Bronchial epithelial cell (primary cell): ENCODE measurements around the gene ITGB1BP1. TPM values are rescaled to one million over a fixed set of nuclear protein-coding genes. Genes with fewer than 3 reads are reported as not detected.

Source experiments
- DNase-seq: peaks from one replicate; pipeline ENCODE4 v3.0.0-alpha.2; 2010; ENCODE audit warnings: low read depth
- FAIRE-seq: peaks from 2 replicates; lab custom pipeline; 2011; peaks lifted over from hg19 to GRCh38; lab: Jason Lieb, UNC
- H3K27me3 ChIP-seq: 2 replicates; pipeline ENCODE4 v1.5.1; 2011; ENCODE audit warnings: low read length; ENCODE audit not compliant: control insufficient read depth, insufficient read depth
- H3K36me3 ChIP-seq: 2 replicates; pipeline ENCODE4 v1.5.1; 2011; ENCODE audit warnings: low read length; ENCODE audit not compliant: control insufficient read depth, insufficient read depth
- H3K4me3 ChIP-seq: 2 replicates; pipeline ENCODE4 v1.5.1; 2011; ENCODE audit warnings: mild to moderate bottlenecking, low read depth, low read length, control low read depth
- total RNA-seq: library from RNA; depleted of rRNA; stranded (reverse); fragments of >200 nt; gene quantifications from 2 replicates; pipeline ENCODE4 v1.2.1, GENCODE V29; 2014
- TF ChIP-seq, protein P1 (sequence below): IDR thresholded peaks from 2 replicates; pipeline ENCODE4 v1.5.1; 2011; ENCODE audit warnings: mild to moderate bottlenecking, moderate library complexity, low read length, control low read depth, inconsistent platforms; ENCODE audit not compliant: insufficient read depth, severe bottlenecking

The ITGB1BP1 gene
- total RNA-seq, 1 donor from 2014 or later: 18.7 TPM

DNA sequence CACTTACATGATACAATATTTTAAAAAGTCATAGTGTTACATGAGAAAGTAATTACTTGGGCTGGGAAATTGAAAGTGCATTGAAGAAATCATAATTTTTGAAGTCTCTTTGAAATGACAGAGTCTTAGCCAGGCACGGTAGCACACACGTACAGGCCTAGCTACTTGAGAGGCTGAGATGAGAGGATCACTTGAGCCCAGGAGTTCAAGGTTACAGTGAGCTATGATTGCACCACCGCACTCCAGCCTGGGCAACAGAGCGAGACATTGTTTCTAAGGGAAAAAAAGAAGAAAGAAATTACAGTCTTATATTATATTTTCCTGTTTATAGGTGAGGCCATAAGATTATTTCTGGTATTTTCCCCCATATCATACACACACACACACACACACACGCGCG, 41.8 kb upstream of the ITGB1BP1 start:
- TF ChIP-seq, protein P1, sequence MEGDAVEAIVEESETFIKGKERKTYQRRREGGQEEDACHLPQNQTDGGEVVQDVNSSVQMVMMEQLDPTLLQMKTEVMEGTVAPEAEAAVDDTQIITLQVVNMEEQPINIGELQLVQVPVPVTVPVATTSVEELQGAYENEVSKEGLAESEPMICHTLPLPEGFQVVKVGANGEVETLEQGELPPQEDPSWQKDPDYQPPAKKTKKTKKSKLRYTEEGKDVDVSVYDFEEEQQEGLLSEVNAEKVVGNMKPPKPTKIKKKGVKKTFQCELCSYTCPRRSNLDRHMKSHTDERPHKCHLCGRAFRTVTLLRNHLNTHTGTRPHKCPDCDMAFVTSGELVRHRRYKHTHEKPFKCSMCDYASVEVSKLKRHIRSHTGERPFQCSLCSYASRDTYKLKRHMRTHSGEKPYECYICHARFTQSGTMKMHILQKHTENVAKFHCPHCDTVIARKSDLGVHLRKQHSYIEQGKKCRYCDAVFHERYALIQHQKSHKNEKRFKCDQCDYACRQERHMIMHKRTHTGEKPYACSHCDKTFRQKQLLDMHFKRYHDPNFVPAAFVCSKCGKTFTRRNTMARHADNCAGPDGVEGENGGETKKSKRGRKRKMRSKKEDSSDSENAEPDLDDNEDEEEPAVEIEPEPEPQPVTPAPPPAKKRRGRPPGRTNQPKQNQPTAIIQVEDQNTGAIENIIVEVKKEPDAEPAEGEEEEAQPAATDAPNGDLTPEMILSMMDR: no peak
- DNase-seq (no peak), FAIRE-seq (no peak)
- no peaks in the 10 kb centered on the region for H3K27me3 ChIP-seq
- no peak overlapping the region for H3K4me3 ChIP-seq
- peaks cover 5% of the 10 kb centered on the region for H3K36me3 ChIP-seq

DNA sequence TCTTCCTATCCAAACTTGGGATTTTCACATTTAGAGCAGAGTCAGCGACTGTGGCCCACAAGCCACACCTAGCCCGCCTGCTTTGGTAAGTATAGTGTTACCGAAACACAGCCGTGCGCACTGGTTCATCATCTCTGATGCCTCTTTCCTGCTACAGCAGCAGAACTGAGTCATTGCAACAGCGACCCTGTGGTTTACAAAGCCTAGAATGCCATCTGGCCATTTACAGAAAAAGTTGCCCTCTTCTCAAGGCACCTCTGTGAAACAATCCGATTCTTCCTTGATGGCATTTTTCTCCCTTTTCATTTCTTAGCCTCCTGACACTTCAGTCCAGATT, 40.3 kb upstream of the ITGB1BP1 start:
- DNase-seq: peak; percentile 64
- no peak overlapping the region for H3K4me3 ChIP-seq
- peaks cover 3% of the 10 kb centered on the region for H3K36me3 ChIP-seq
- TF ChIP-seq, protein P1: no peak
- no peaks in the 10 kb centered on the region for H3K27me3 ChIP-seq
- no peak for FAIRE-seq

DNA sequence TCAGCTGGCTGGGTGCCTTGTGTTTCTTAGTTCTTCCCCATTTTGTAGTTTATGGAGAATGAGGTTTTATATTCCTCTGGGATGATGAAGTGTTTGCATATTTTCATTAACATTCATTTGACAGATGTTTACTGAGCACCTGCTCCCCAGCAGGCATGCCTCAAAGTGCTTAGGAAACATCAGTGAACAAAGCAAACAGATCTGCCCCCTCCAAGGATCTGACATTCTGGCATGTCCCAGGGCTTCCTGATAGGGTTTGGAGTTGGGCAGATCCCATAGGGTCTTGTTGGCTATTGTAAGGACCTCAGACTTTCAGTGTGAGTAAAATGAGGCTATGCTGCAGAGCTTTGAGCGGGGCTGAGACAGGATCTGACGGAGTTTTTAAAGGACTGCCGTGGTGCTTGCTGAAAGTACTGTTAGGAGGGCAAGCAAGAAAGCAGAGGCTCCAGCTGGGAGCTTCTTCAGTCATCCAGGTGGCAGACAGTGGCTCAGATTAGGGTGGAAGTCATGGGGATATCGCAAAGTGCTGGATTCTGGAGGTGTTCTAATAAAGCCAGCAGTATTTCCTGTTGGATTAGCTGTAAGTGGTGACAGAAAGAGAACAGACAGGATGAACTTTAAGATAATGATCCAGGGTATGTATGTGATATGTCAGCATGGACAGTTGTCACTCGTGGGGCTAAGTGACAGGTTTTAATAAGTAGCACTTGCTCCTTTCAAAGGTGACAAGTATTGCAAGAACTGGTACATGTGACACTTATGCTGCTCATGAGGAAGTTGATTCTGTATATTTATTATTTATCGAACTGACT, 39.8 kb upstream of the ITGB1BP1 start:
- peaks cover 3% of the 10 kb centered on the region for H3K36me3 ChIP-seq
- TF ChIP-seq, protein P1: no peak
- no peak for FAIRE-seq

DNA sequence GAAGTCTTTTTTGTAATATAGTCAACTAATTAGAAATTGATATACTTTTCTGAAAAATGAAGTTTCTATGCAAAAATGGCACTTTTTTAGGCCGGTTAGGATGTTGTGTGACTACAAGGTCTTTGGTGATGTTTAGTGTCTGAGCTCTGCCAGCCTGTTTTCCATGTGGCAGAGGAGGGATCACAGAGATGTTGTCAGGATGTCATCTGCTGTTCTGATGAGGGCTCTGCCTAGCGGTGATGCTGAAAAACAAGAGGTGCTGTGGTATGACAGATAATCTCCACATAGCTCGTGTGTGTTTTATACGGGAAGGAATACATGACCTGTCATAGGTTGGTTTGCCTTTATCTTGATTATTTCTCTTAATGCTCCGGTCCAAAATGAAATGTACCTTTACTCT, 39.0 kb upstream of the ITGB1BP1 start:
- Histone ChIP-seq H3K4me3 (no peak overlapping the region), H3K36me3 (peaks cover 1% of the 10 kb centered on the region), H3K27me3 (no peaks in the 10 kb centered on the region)
- DNase-seq: no peak
- TF ChIP-seq, protein P1: no peak
- FAIRE-seq: no peak

More for the DNA sequence above, 39.8 kb upstream of the ITGB1BP1 start:
- DNase-seq: no peak
- Histone ChIP-seq H3K4me3 (no peak overlapping the region), H3K27me3 (no peaks in the 10 kb centered on the region)

DNA sequence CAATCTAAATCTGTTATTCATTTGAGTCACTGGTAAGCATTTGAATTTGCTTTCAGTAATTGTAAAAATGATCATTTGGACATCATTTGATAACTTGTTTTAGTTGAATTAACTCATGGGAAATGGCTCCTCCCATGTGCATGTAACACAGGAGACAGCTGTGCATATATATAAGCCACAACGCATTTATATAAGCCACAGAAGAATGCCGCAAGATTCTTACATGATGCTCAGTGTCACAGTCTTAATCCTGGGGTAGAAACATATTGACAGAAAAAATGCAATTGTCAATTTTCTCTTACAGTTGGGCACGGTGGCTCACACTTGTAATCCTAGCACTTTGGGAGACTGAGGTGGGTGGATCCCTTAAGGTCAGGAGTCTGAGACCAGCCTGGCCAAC, 37.8 kb upstream of the ITGB1BP1 start:
- no peak overlapping the region for H3K4me3 ChIP-seq
- DNase-seq (no peak), FAIRE-seq (no peak)
- H3K27me3 ChIP-seq: no peaks in the 10 kb centered on the region
- peaks cover 1% of the 10 kb centered on the region for H3K36me3 ChIP-seq
- TF ChIP-seq, protein P1: no peak
